Lower leg skin (tissue), 4 donors: ENCODE measurements around the gene COPZ1. TPM values are rescaled to one million over a fixed set of nuclear protein-coding genes. Genes with fewer than 3 reads are reported as not detected.
A peak's percentile ranks its signal among the peaks of the same experiment; 100 is the strongest.

Experiments used
- DNase-seq, 2 donors: peaks; one replicate each; pipeline ENCODE4 v3.0.0-alpha.2; 2019; ENCODE audit warnings: low spot score in 2 of 2
- H3K4me3 ChIP-seq: fragments of 200-600 bp; sonication (generic); 2 replicates; pipeline ENCODE4 v1.5.1; 2017; ENCODE audit warnings: mild to moderate bottlenecking, low read depth; ENCODE audit not compliant: poor library complexity, severe bottlenecking
- POLR2A ChIP-seq, 2 donors: fragments of 450-650 bp; IDR thresholded peaks; one replicate each; pipeline ENCODE4 v1.6.1; 2016 to 2017; ENCODE audit warnings: antibody characterized with exemption in 2 of 2, mild to moderate bottlenecking in 1 of 2, moderate library complexity in 1 of 2
- WGBS, 2 donors: methylation state at CpG; one replicate each; pipeline ENCODE4 v1.1.5; 2018; 5-methylcytosine and 5-hydroxymethylcytosine counted together
- intact Hi-C: fragments of 100-400 bp; cut with DNase I; formaldehyde crosslinking; loops from one replicate; pipeline ENCODE4 v1.15.0; 2023; ENCODE audit warnings: low total_unique reads
- total RNA-seq, 4 donors: library from RNA; depleted of rRNA; stranded (reverse); fragments of >200 nt; gene quantifications; one replicate each; pipeline ENCODE4 v1.1.0, GENCODE V29; 2016
- TF ChIP-seq, protein P1 (sequence below), 3 donors: fragments of 450-650 bp; IDR thresholded peaks; one replicate each; pipeline ENCODE4 v1.5.1; 2016; ENCODE audit warnings: antibody characterized with exemption in 3 of 3, mild to moderate bottlenecking in 3 of 3, moderate library complexity in 2 of 3

Gene COPZ1
- total RNA-seq, 4 donors from 2014 or later, result 55.6 to 86.5 (median 69.4) TPM

DNA sequence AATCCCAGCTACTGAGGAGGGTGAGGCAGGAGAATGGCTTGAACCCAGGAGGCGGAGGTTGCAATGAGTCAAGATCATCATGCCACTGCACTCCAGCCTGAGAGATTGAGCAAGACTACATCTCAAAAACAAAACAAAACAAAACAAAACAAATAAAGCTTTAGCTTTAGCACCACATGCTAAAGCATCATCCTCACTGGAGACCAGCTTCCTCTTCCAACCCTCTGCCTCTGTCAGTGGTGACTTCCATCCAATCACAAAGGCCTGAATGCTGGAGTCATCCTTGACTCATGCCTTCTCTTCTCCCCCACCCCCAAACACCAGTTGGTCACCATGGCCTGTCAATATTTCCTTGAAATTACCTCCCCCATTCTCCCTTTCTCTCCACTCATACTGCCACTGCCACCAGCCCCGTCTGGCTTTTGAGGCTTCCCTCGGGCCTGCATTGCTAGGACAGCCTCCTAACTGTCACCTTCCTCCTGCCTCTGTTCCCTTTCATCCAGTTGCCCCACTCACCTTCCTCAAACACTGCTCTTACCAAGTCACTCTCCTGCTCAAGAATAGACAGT lies 58.2 kb downstream of the COPZ1 start:
- no peak for DNase-seq
- no peak overlapping the region for H3K4me3 ChIP-seq
- 61% methylated on average over 3 of the region's 3 CpGs for WGBS, 2 donors
- TF ChIP-seq, protein P1, sequence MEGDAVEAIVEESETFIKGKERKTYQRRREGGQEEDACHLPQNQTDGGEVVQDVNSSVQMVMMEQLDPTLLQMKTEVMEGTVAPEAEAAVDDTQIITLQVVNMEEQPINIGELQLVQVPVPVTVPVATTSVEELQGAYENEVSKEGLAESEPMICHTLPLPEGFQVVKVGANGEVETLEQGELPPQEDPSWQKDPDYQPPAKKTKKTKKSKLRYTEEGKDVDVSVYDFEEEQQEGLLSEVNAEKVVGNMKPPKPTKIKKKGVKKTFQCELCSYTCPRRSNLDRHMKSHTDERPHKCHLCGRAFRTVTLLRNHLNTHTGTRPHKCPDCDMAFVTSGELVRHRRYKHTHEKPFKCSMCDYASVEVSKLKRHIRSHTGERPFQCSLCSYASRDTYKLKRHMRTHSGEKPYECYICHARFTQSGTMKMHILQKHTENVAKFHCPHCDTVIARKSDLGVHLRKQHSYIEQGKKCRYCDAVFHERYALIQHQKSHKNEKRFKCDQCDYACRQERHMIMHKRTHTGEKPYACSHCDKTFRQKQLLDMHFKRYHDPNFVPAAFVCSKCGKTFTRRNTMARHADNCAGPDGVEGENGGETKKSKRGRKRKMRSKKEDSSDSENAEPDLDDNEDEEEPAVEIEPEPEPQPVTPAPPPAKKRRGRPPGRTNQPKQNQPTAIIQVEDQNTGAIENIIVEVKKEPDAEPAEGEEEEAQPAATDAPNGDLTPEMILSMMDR (IDR thresholded peaks at IDR 0.05), result no peak
- no peak for TF ChIP-seq POLR2A (IDR thresholded peaks at IDR 0.05)
- intact Hi-C loops, result no loop called here

DNA sequence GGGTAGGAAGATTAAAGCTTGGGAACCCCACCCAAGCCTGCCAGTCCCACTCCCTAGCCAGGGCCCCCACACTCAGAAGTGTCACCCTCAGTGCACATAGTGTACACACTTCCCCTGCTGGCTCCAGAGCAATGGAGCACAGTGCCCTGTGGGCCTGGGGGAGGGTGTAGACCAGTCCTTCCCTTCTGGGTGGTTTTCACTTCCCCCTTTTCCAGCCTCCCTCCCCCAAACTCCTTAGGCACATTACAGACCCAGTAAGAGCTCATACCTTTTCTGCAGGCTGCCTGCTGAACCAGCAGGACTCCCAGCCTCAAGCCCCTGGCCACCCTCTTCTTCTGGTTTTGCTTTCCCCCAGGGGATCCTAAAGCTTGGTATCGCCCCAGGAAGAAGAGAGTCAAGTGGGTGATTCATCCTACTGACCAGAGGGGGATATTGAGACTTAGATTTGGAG lies 59.7 kb downstream of the COPZ1 start, which contains the start of gene ZNF385A:
ZNF385A (minus strand) TSS at position 143 of the 451 bp plus-strand sequence. CDS start 219 bp downstream, outside the sequence.
- no peak for DNase-seq
- intact Hi-C loops, result no loop called here
- WGBS, 2 donors, result 73 to 85% methylated on average over 1 of the region's 1 CpG
- TF ChIP-seq POLR2A (IDR thresholded peaks at IDR 0.05), result no peak
- TF ChIP-seq, protein P1 (IDR thresholded peaks at IDR 0.05), result no peak
- no peak within 1 kb of the TSS for H3K4me3 ChIP-seq

DNA sequence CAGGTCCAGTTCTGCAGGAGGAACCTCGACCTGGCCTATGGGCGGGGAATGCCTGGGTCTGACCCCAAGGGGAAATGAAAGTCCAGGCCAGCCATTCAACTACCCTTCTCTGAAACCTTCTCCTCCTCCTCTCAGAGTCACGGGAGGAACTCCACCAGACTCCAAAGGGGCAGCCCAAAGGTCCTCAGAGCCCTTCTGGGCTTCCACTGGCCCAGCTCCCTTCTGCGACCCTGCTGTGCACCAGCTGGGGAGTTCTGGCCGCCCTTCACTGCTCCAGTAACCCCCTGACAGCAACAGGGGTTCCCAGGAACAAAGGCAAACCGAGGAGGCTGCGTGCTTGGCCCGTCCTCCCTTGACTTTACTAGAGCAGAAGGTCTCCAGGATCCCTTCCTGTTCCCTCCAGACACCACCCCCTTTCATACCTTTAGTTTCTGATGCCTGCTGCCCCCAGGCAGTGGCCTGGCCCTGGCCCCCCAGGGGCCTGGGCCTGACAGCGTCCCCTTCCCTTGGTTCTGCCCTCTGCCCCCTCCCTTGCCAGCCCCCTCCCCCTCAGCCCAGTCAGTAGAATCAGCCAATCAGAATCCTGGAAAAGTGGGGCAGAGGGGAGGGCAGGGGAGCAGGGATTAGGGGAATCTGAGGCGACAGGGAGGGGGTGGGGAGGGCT lies 60.5 kb downstream of the COPZ1 start:
- no peak for DNase-seq
- TF ChIP-seq, protein P1 (IDR thresholded peaks at IDR 0.05), result no peak
- TF ChIP-seq POLR2A (IDR thresholded peaks at IDR 0.05), result no peak
- intact Hi-C loops, result no loop called here
- WGBS, 2 donors, result 48 to 65% methylated on average over 10 of the region's 10 CpGs
- no peak overlapping the region for H3K4me3 ChIP-seq

DNA sequence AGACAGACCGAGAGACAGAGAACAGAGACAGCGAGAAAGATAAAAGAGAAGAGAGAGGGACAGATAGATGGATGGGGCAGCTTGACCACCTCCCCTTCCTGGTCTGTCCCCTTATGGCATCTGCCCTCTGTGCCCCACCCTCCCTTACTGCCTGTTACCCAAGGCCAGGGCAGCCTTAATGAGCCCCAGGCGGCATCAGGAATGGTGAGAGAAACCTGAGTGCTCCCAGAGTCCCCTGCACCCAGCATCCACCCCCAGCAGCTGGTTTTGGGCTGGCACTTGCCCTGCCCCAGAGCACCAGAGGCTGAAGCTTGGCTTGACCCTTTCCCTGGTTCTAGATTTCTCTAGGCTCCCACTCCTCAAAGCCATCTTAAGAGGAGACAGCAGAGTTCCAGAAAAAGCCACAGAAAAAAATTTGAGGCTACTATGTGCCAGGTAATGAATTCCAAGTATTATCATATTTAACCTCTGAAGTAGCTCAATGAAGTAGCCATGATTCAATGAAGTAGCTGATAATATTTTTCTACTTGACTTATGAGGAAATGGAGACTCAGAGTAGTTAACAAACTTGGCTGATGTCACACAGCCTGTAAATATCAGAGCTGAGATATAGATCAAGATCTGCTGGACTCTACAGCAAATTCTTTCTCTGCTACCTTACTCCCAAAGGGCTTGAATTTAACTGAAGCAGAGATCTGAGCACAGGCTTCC lies 61.6 kb downstream of the COPZ1 start:
- 67 to 84% methylated on average over 3 of the region's 3 CpGs for WGBS, 2 donors
- intact Hi-C loops, result no loop called here
- TF ChIP-seq, protein P1 (IDR thresholded peaks at IDR 0.05), result no peak
- no peak for TF ChIP-seq POLR2A (IDR thresholded peaks at IDR 0.05)
- no peak for DNase-seq
- no peak overlapping the region for H3K4me3 ChIP-seq

DNA sequence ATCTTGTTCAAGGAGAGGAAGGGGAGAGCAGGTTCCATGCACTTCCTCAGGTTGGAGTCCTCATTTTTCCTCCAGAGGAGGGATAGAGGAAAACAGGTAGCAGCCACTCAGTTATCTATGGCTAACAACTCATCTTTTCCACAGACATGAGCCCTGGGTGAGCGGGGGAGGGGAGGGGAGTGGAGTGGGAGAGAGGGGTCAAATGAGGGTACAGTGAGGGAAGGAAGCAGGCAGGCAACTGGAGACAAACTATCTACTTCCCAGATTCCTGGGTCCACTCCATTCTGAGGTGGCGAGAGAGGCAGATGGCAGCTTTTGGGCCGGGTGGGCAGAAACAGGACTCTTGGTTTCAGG lies 62.2 kb downstream of the COPZ1 start:
- no peak overlapping the region for H3K4me3 ChIP-seq
- WGBS, 2 donors, result 74% methylated on average over 3 of the region's 3 CpGs
- no peak for TF ChIP-seq POLR2A (IDR thresholded peaks at IDR 0.05)
- TF ChIP-seq, protein P1 (IDR thresholded peaks at IDR 0.05), result no peak
- intact Hi-C loops, result no loop called here
- peak in 1 of 2 donors; percentile 87 for DNase-seq
